PC-9 (cell line): Measurements from ENCODE around the gene ARL3. TPM values are rescaled to one million over a fixed set of nuclear protein-coding genes. Genes with fewer than 3 reads are reported as not detected.

Source experiments
- BruUV-seq: library from RNA; stranded (reverse); fragments of 400-500 nt; replicated peaks from 2 replicates; lab custom pipeline; 2021; lab: Mats Ljungman, UMichigan
- CTCF ChIA-PET: fragments of 300-600 bp; sonication (Branson Sonifier 250); formaldehyde crosslinking; loops from one replicate; lab custom pipeline; 2022; ENCODE audit warnings: antibody characterized with exemption; lab: Charles Lee
- POLR2A ChIA-PET: fragments of 300-600 bp; sonication (Branson Sonifier 250); formaldehyde crosslinking; loops from one replicate; lab custom pipeline; 2022; ENCODE audit warnings: antibody characterized with exemption; ENCODE audit not compliant: unreplicated experiment; lab: Charles Lee
- DNase-seq, 2 experiments: peaks; one replicate each; pipeline versions ENCODE4 v3.0.0 to v3.0.0-alpha.2; 2015 to 2022; ENCODE audit warnings: mixed read lengths in 1 of 2
- H2AFZ ChIP-seq: fragments of 200-600 bp; sonication (generic); 2 replicates; pipeline ENCODE4 v1.8.1; 2017; ENCODE audit warnings: antibody characterized with exemption
- H3F3A ChIP-seq: fragments of 200-600 bp; sonication (generic); 2 replicates; pipeline ENCODE4 v1.8.1; 2017; ENCODE audit warnings: antibody characterized with exemption, mild to moderate bottlenecking, low read depth; ENCODE audit not compliant: insufficient read depth
- H3K27ac ChIP-seq: fragments of 200-600 bp; sonication (generic); 2 replicates; pipeline ENCODE4 v1.6.1; 2016; ENCODE audit warnings: mixed run types
- H3K27me3 ChIP-seq: fragments of 200-600 bp; sonication (generic); 2 replicates; pipeline ENCODE4 v1.6.1; 2016; ENCODE audit warnings: low read depth, mixed run types; ENCODE audit not compliant: insufficient read depth
- H3K36me3 ChIP-seq: fragments of 200-600 bp; sonication (generic); 2 replicates; pipeline ENCODE4 v1.6.1; 2016; ENCODE audit warnings: low read depth, mixed run types
- H3K4me1 ChIP-seq: fragments of 200-600 bp; sonication (generic); replicated peaks from 2 replicates; pipeline ENCODE4 v1.6.1; 2016; ENCODE audit warnings: mixed run types; ENCODE audit not compliant: insufficient read depth
- H3K4me2 ChIP-seq: fragments of 200-600 bp; sonication (generic); 2 replicates; pipeline ENCODE4 v1.6.1; 2017; ENCODE audit warnings: mixed run types
- H3K4me3 ChIP-seq: fragments of 200-600 bp; sonication (generic); 2 replicates; pipeline ENCODE4 v1.6.1; 2016; ENCODE audit warnings: mixed run types
- H3K79me2 ChIP-seq: fragments of 200-600 bp; sonication (generic); 2 replicates; pipeline ENCODE4 v1.6.1; 2017; ENCODE audit warnings: low read depth, mixed run types
- H3K9me2 ChIP-seq: fragments of 200-600 bp; sonication (generic); 2 replicates; pipeline ENCODE4 v1.8.1; 2017; ENCODE audit warnings: mild to moderate bottlenecking; ENCODE audit not compliant: insufficient read depth
- H3K9me3 ChIP-seq: fragments of 200-600 bp; sonication (generic); 2 replicates; pipeline ENCODE4 v1.8.1; 2016; ENCODE audit warnings: low read depth; ENCODE audit not compliant: insufficient read depth
- H4K20me1 ChIP-seq: fragments of 200-600 bp; sonication (generic); 2 replicates; pipeline ENCODE4 v1.8.1; 2017; ENCODE audit not compliant: insufficient read depth
- EZH2 ChIP-seq: fragments of 200-600 bp; sonication (generic); IDR thresholded peaks from 2 replicates; pipeline ENCODE4 v1.8.0; 2017; ENCODE audit warnings: antibody characterized with exemption, low read depth
- intact Hi-C: fragments of 100-400 bp; cut with micrococcal nuclease; formaldehyde crosslinking; loops from one replicate; pipeline ENCODE4 v1.10.0; 2022; ENCODE audit not compliant: unreplicated experiment
- total RNA-seq: library from RNA; stranded (reverse); gene quantifications from 2 replicates; pipeline ENCODE4 v1.2.3, GENCODE V29; 2021
- TF ChIP-seq, protein P1 (sequence below): fragments of 200-600 bp; sonication (generic); conservative IDR thresholded peaks from 2 replicates; pipeline ENCODE4 v1.6.1; 2017; ENCODE audit warnings: mixed run types, antibody characterized with exemption, mild to moderate bottlenecking, moderate library complexity

Gene ARL3
- total RNA-seq, 1 experiment from 2014 or later: 9.7 TPM

DNA sequence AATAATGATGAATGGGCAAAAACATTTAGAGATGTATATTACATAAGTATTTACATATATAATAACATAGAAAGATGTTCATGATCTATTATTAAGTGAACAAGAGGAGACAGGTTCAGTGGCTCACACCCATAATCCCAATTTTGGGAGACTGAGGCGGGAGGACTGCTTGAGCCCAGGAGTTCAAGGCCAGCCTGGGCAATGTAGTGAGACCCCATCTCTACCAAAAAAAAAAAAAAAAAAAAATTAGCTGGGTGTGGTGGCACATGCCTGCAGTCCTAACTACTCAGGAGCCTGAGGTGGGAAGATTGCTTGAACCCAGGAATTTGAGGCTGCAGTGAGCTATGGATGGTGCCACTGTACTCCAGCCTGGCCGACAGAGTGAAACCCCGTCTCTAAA lies 12.4 kb downstream of the ARL3 start:
- H4K20me1 ChIP-seq: no peaks in the 10 kb centered on the region
- ChIA-PET POLR2A (no interaction called here), CTCF (no interaction called here)
- no peaks in the 10 kb centered on the region for H3K9me2 ChIP-seq
- BruUV-seq: no TSS peak
- H3K79me2 ChIP-seq: no peaks in the 10 kb centered on the region
- H3K4me2 ChIP-seq: no peak overlapping the region
- intact Hi-C loops: no loop called here
- H3K27me3 ChIP-seq: no peaks in the 10 kb centered on the region
- H3F3A ChIP-seq: no peaks in the 10 kb centered on the region
- H3K9me3 ChIP-seq: no peaks in the 10 kb centered on the region
- no peak for DNase-seq
- H3K27ac ChIP-seq: no peak overlapping the region
- H3K4me3 ChIP-seq: no peak overlapping the region
- H3K4me1 ChIP-seq: no peaks in the 10 kb centered on the region
- TF ChIP-seq EZH2: no peak
- TF ChIP-seq, protein P1, sequence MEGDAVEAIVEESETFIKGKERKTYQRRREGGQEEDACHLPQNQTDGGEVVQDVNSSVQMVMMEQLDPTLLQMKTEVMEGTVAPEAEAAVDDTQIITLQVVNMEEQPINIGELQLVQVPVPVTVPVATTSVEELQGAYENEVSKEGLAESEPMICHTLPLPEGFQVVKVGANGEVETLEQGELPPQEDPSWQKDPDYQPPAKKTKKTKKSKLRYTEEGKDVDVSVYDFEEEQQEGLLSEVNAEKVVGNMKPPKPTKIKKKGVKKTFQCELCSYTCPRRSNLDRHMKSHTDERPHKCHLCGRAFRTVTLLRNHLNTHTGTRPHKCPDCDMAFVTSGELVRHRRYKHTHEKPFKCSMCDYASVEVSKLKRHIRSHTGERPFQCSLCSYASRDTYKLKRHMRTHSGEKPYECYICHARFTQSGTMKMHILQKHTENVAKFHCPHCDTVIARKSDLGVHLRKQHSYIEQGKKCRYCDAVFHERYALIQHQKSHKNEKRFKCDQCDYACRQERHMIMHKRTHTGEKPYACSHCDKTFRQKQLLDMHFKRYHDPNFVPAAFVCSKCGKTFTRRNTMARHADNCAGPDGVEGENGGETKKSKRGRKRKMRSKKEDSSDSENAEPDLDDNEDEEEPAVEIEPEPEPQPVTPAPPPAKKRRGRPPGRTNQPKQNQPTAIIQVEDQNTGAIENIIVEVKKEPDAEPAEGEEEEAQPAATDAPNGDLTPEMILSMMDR: no peak
- H3K36me3 ChIP-seq: no peaks in the 10 kb centered on the region
- H2AFZ ChIP-seq: no peak overlapping the region

DNA sequence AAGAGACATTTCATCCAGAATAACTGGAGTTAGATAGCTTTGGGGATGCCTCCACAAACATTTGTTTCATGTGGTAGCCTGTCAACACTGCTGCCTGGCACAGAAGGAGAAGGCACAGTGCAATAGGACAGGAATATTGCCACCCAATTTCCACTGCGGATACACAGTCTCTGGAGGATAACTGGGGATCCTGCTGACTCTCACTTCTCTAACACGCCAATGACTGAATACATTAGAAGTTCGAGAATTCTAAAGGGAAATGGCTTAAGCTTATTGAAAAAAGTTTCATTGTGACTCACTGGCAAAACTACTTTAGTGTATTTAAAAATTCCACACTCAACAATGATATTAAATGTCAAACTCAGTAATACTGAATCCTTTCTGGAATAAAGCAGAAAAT lies 12.9 kb downstream of the ARL3 start:
- H3K9me2 ChIP-seq: no peaks in the 10 kb centered on the region
- H3K9me3 ChIP-seq: no peaks in the 10 kb centered on the region
- no peak for DNase-seq
- TF ChIP-seq, protein P1: no peak
- H3K27ac ChIP-seq: no peak overlapping the region
- H3K4me1 ChIP-seq: no peaks in the 10 kb centered on the region
- ChIA-PET CTCF (no interaction called here), POLR2A (no interaction called here)
- H3K4me2 ChIP-seq: no peak overlapping the region
- H2AFZ ChIP-seq: no peak overlapping the region
- no peaks in the 10 kb centered on the region for H3K36me3 ChIP-seq
- no peak overlapping the region for H3K4me3 ChIP-seq
- no peaks in the 10 kb centered on the region for H4K20me1 ChIP-seq
- BruUV-seq: no TSS peak
- no peaks in the 10 kb centered on the region for H3F3A ChIP-seq
- no peaks in the 10 kb centered on the region for H3K79me2 ChIP-seq
- no peaks in the 10 kb centered on the region for H3K27me3 ChIP-seq
- intact Hi-C loops: no loop called here

DNA sequence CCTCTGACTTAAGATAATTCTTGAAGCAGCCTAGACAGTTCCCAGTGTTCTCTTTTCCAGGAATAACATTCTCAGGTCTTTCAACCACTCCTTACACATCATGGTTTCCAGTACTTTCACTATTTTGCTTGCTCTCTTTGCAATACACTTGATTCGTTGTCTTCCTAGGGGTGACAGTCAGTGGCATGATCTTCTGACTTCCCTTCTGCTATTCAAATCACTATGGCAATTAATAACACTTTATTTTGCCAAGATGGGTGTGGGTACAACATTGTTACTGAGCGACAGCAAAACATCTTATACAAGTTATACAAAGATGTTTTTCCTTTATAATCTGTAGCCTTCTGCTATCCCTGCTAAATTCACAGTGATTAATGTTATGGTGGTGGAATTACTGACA lies 15.3 kb downstream of the ARL3 start:
- Histone ChIP-seq H3K4me1 (peaks cover 6% of the 10 kb centered on the region), H3K36me3 (no peaks in the 10 kb centered on the region), H3K27me3 (no peaks in the 10 kb centered on the region), H2AFZ (no peak overlapping the region), H3K9me2 (no peaks in the 10 kb centered on the region), H3K79me2 (no peaks in the 10 kb centered on the region), H4K20me1 (no peaks in the 10 kb centered on the region), H3F3A (no peaks in the 10 kb centered on the region), H3K9me3 (no peaks in the 10 kb centered on the region), H3K4me3 (no peak overlapping the region), H3K27ac (no peak overlapping the region), H3K4me2 (no peak overlapping the region)
- ChIA-PET POLR2A (no interaction called here), CTCF (no interaction called here)
- TF ChIP-seq, protein P1: no peak
- TF ChIP-seq EZH2: no peak
- no TSS peak for BruUV-seq
- no peak for DNase-seq
- intact Hi-C loops: no loop called here
